Measurements from ENCODE around the gene SSH2. TPM values are rescaled to one million over a fixed set of nuclear protein-coding genes. Genes with fewer than 3 reads are reported as not detected.

SSH2 gene
- total RNA-seq, 1 experiment from 2014 or later, result 45.1 TPM

DNA sequence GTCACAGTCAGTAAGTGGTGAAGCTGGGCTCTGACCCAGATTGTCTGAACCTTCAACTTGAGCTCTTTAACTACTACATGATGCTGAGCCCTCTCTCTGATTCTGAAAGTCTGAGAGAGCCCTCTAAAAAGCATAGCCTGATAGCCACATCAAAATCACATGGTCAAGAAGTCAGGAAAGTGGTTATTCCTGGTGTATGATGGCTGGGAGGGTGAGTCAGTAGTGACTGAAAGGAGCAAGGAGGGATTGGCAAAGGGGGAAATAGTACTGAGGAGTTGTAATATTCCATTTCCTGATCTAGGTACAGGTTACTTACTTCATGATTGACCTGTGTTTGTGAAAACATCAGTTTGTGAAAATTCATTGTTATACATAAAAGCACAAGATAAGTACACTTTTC lies 89.1 kb downstream of the SSH2 start:
- Histone ChIP-seq H3K27me3 (ENCODE audit: insufficient read depth, low read depth) (no peaks in the 10 kb centered on the region), H3K4me2 (no peak overlapping the region), H3K4me1 (replicated peaks; ENCODE audit: insufficient read depth) (peaks cover 9% of the 10 kb centered on the region; the same call in 1 of the 2 replicates), H3F3A (ENCODE audit: insufficient read depth, low read depth) (no peaks in the 10 kb centered on the region), H3K36me3 (ENCODE audit: low read depth) (no peaks in the 10 kb centered on the region), H3K27ac (no peak overlapping the region), H4K20me1 (ENCODE audit: insufficient read depth) (no peaks in the 10 kb centered on the region), H3K9me2 (ENCODE audit: insufficient read depth) (no peaks in the 10 kb centered on the region), H3K9me3 (ENCODE audit: insufficient read depth, low read depth) (no peaks in the 10 kb centered on the region), H3K79me2 (ENCODE audit: low read depth) (no peaks in the 10 kb centered on the region), H3K4me3 (no peak overlapping the region), H2AFZ (no peak overlapping the region)
- POLR2A ChIA-PET (ENCODE audit: unreplicated experiment), result no interaction called here
- intact Hi-C loops (cut with micrococcal nuclease; ENCODE audit: unreplicated experiment), result no loop called here
- BruUV-seq (replicated peaks), result no TSS peak
- DNase-seq, result no peak
- TF ChIP-seq EZH2 (IDR thresholded peaks at IDR 0.05; ENCODE audit: low read depth), result no peak
- TF ChIP-seq, protein P1, sequence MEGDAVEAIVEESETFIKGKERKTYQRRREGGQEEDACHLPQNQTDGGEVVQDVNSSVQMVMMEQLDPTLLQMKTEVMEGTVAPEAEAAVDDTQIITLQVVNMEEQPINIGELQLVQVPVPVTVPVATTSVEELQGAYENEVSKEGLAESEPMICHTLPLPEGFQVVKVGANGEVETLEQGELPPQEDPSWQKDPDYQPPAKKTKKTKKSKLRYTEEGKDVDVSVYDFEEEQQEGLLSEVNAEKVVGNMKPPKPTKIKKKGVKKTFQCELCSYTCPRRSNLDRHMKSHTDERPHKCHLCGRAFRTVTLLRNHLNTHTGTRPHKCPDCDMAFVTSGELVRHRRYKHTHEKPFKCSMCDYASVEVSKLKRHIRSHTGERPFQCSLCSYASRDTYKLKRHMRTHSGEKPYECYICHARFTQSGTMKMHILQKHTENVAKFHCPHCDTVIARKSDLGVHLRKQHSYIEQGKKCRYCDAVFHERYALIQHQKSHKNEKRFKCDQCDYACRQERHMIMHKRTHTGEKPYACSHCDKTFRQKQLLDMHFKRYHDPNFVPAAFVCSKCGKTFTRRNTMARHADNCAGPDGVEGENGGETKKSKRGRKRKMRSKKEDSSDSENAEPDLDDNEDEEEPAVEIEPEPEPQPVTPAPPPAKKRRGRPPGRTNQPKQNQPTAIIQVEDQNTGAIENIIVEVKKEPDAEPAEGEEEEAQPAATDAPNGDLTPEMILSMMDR (conservative IDR thresholded peaks at IDR 0.05), result no peak
- CTCF ChIA-PET, result no interaction called here

DNA sequence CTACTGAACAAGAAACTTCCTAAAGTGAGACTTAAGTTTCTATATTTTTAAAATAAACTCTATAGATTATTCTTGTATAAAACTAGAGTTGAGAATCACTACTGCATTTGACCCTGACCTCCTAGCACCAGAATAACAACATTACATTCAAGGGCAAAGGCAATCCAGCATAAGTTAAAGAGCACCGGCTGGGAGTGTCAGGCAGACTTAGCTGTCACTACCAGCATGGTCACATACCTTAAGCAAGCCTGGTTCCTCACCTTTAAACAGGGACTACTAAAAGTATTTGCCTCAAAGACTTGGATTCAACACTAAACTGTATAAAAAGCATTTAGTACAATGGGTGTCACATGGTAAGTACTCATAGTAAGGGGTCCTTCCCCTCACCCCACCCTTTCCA lies 90.4 kb downstream of the SSH2 start:
- no peaks in the 10 kb centered on the region for H3K79me2 ChIP-seq (ENCODE audit: low read depth)
- BruUV-seq (replicated peaks), result no TSS peak
- TF ChIP-seq, protein P1 (conservative IDR thresholded peaks at IDR 0.05), result no peak
- TF ChIP-seq EZH2 (IDR thresholded peaks at IDR 0.05; ENCODE audit: low read depth), result no peak
- no peaks in the 10 kb centered on the region for H3F3A ChIP-seq (ENCODE audit: insufficient read depth, low read depth)
- H4K20me1 ChIP-seq (ENCODE audit: insufficient read depth), result no peaks in the 10 kb centered on the region
- no peaks in the 10 kb centered on the region for H3K9me2 ChIP-seq (ENCODE audit: insufficient read depth)
- no peak overlapping the region for H3K27ac ChIP-seq
- H3K27me3 ChIP-seq (ENCODE audit: insufficient read depth, low read depth), result no peaks in the 10 kb centered on the region
- intact Hi-C loops (cut with micrococcal nuclease; ENCODE audit: unreplicated experiment), result no loop called here
- H3K4me2 ChIP-seq, result no peak overlapping the region
- DNase-seq, result no peak
- peaks cover 17% of the 10 kb centered on the region; the same call in 1 of the 2 replicates for H3K4me1 ChIP-seq (replicated peaks; ENCODE audit: insufficient read depth)
- no peak overlapping the region for H3K4me3 ChIP-seq
- H3K9me3 ChIP-seq (ENCODE audit: insufficient read depth, low read depth), result no peaks in the 10 kb centered on the region
- H2AFZ ChIP-seq, result no peak overlapping the region
- POLR2A ChIA-PET (ENCODE audit: unreplicated experiment), result no interaction called here
- H3K36me3 ChIP-seq (ENCODE audit: low read depth), result no peaks in the 10 kb centered on the region
- CTCF ChIA-PET, result no interaction called here

DNA sequence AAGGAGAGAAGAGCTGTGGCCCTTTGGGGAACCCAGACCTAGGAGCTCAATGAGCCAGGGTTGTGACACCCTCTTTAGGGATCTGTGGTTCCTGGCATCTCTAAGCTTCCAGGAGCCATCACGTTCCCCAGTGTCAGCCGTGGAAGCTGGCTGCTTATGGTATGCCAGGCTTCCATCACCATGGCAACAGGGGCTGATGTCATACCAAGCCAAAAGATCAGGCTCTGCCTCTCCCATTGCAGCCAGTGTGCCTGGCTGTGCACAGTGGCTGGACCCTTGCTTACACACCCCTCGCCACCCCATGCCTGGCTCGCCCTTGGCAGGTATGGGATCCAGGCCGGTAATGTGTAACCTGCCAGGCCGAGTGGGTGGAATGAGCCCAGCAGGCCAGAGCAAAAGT lies 91.1 kb downstream of the SSH2 start:
- POLR2A ChIA-PET (ENCODE audit: unreplicated experiment), result no interaction called here
- TF ChIP-seq, protein P1 (conservative IDR thresholded peaks at IDR 0.05), result no peak
- H3K9me3 ChIP-seq (ENCODE audit: insufficient read depth, low read depth), result no peaks in the 10 kb centered on the region
- intact Hi-C loops (cut with micrococcal nuclease; ENCODE audit: unreplicated experiment), result no loop called here
- no peak overlapping the region for H2AFZ ChIP-seq
- no peaks in the 10 kb centered on the region for H3F3A ChIP-seq (ENCODE audit: insufficient read depth, low read depth)
- H3K4me3 ChIP-seq, result no peak overlapping the region
- H3K27me3 ChIP-seq (ENCODE audit: insufficient read depth, low read depth), result no peaks in the 10 kb centered on the region
- H3K79me2 ChIP-seq (ENCODE audit: low read depth), result no peaks in the 10 kb centered on the region
- CTCF ChIA-PET, result no interaction called here
- peaks cover 17% of the 10 kb centered on the region; the same call in 1 of the 2 replicates for H3K4me1 ChIP-seq (replicated peaks; ENCODE audit: insufficient read depth)
- no peak overlapping the region for H3K27ac ChIP-seq
- H4K20me1 ChIP-seq (ENCODE audit: insufficient read depth), result no peaks in the 10 kb centered on the region
- BruUV-seq (replicated peaks), result no TSS peak
- H3K36me3 ChIP-seq (ENCODE audit: low read depth), result no peaks in the 10 kb centered on the region
- no peak overlapping the region for H3K4me2 ChIP-seq
- no peak for DNase-seq
- no peaks in the 10 kb centered on the region for H3K9me2 ChIP-seq (ENCODE audit: insufficient read depth)
